Measurements from ENCODE around the gene GALNT17.

- TF ChIP-seq TAF1 (IDR thresholded peaks at IDR 0.05; ENCODE audit: low read depth, low read length) (no peak), POLR2A (IDR thresholded peaks at IDR 0.05; ENCODE audit: low read depth, low read length) (no peak)
Measured at GRCh38 chr7:71210220-71210619, 78.3 kb downstream of the GALNT17 start.
